Chondrocyte (in vitro differentiated cells): ENCODE measurements around the gene TEX2. TPM values are rescaled to one million over a fixed set of nuclear protein-coding genes. Genes with fewer than 3 reads are reported as not detected.
A peak's percentile ranks its signal among the peaks of the same experiment; 100 is the strongest.

Source experiments
- DNase-seq: peaks from one replicate; pipeline ENCODE4 v3.0.0; 2021; ENCODE audit warnings: mixed read lengths, low spot score
- H3K27ac Mint-ChIP-seq: one replicate; pipeline ENCODE4 v1.8.0; 2021; ENCODE audit warnings: mild to moderate bottlenecking, moderate library complexity, mixed read lengths; ENCODE audit not compliant: unreplicated experiment
- H3K27me3 Mint-ChIP-seq: 2 replicates; pipeline ENCODE4 v1.8.0; 2021; ENCODE audit warnings: low read depth, mixed read lengths
- H3K36me3 Mint-ChIP-seq: 2 replicates; pipeline ENCODE4 v1.8.0; 2021; ENCODE audit warnings: low read depth, mixed read lengths
- H3K4me1 Mint-ChIP-seq: 2 replicates; pipeline ENCODE4 v1.8.0; 2021; ENCODE audit warnings: low read depth, mild to moderate bottlenecking, mixed read lengths
- H3K4me3 Mint-ChIP-seq: one replicate; pipeline ENCODE4 v1.8.0; 2021; ENCODE audit warnings: mild to moderate bottlenecking, moderate library complexity, mixed read lengths; ENCODE audit not compliant: unreplicated experiment
- H3K9me3 Mint-ChIP-seq: 2 replicates; pipeline ENCODE4 v1.8.0; 2021; ENCODE audit warnings: low read depth, mixed read lengths
- total RNA-seq: library from RNA; stranded (reverse); gene quantifications from 3 replicates; pipeline ENCODE4 v1.2.1, GENCODE V29; 2021
- TF ChIP-seq, protein P1 (sequence below): fragments of 200-600 bp; sonication (generic); IDR thresholded peaks from 2 replicates; pipeline ENCODE4 v1.5.0; 2021; ENCODE audit warnings: antibody characterized with exemption, mild to moderate bottlenecking, moderate library complexity

The TEX2 gene
- total RNA-seq, 1 donor from 2014 or later: 47.3 TPM

- Mint-ChIP-seq H3K4me3 (peak within 1 kb of the TSS; percentile 87), H3K9me3 (no peaks in the 10 kb centered on the region), H3K27me3 (no peaks in the 10 kb centered on the region), H3K27ac (peak within 1 kb of the TSS; percentile 94), H3K4me1 (peaks cover 39% of the 10 kb centered on the region), H3K36me3 (no peaks in the 10 kb centered on the region)
- TF ChIP-seq, protein P1, sequence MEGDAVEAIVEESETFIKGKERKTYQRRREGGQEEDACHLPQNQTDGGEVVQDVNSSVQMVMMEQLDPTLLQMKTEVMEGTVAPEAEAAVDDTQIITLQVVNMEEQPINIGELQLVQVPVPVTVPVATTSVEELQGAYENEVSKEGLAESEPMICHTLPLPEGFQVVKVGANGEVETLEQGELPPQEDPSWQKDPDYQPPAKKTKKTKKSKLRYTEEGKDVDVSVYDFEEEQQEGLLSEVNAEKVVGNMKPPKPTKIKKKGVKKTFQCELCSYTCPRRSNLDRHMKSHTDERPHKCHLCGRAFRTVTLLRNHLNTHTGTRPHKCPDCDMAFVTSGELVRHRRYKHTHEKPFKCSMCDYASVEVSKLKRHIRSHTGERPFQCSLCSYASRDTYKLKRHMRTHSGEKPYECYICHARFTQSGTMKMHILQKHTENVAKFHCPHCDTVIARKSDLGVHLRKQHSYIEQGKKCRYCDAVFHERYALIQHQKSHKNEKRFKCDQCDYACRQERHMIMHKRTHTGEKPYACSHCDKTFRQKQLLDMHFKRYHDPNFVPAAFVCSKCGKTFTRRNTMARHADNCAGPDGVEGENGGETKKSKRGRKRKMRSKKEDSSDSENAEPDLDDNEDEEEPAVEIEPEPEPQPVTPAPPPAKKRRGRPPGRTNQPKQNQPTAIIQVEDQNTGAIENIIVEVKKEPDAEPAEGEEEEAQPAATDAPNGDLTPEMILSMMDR: no peak
- DNase-seq: peak; percentile 96
These were observed 133.1 kb downstream of the TEX2 start, which contains the start of gene ERN1 for GRCh38 chr17:64129765-64130558. TSS of gene ERN1 (minus strand) at chr17:64130144. CDS start at chr17:64130029, 115 bp downstream.

DNA sequence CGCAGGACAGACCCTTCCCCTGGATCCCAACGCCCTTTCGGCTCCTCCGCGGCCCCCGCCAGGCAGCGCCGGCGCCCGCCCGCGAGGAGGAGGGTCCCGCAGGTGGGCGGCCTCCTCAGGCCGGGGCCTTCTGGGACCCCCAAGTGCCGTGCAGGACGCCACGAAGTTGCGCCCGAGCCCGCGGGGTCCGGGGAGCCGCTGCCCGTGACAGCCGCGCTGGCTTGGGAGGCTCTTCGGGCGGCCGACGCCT lies 133.6 kb downstream of the TEX2 start:
- H3K9me3 Mint-ChIP-seq: no peaks in the 10 kb centered on the region
- no peaks in the 10 kb centered on the region for H3K36me3 Mint-ChIP-seq
- H3K4me1 Mint-ChIP-seq: peaks cover 39% of the 10 kb centered on the region
- H3K27me3 Mint-ChIP-seq: no peaks in the 10 kb centered on the region
- H3K27ac Mint-ChIP-seq: peak overlapping the region; percentile 94
- peak overlapping the region; percentile 87 for H3K4me3 Mint-ChIP-seq
- TF ChIP-seq, protein P1: no peak
- no peak for DNase-seq

GRCh38 chr17:64128787-64129514 lies 134.1 kb downstream of the TEX2 start:
- no peak for DNase-seq
- Mint-ChIP-seq H3K4me3 (peak overlapping the region; percentile 87), H3K27me3 (no peaks in the 10 kb centered on the region), H3K36me3 (no peaks in the 10 kb centered on the region), H3K4me1 (peaks cover 39% of the 10 kb centered on the region), H3K27ac (peak overlapping the region; percentile 94), H3K9me3 (no peaks in the 10 kb centered on the region)
- TF ChIP-seq, protein P1: no peak

DNA sequence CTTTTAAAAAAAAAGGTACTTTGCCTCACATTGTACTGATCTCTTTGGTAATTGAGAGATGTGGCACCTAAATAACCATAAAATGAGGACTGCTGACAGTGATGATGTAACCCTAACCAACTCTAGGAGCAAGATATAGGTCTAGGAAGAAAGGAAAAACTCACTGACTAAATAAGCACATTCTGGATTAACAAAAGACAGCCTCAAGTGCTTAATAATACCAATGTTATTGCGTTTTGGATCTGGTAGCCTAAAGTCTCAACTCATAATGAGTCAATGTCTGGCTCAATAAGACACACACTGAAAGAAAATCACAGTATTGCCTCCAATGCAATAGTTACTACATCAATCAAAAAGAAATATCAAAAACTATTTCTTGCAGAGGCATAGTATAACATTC lies 136.1 kb downstream of the TEX2 start:
- no peak for DNase-seq
- H3K4me1 Mint-ChIP-seq: peaks cover 46% of the 10 kb centered on the region

DNA sequence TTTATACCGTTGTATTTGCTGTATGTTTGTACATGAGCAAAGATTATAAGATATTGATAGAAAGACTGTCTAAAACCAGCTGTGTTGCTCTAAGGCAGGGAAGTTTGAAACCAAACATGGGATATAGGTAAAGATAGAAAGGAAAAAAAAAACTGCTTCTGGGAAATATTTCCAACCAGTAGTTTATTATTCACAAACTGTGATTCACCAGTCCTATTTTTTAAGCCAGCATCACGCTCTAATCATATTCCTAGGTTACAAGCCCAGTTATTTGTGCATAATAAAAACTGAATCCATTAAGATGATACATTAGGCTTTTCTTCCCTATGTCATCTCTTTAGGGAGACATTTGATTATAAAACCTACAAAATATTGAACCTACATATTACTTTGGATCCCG lies 137.1 kb downstream of the TEX2 start:
- Mint-ChIP-seq H3K4me1 (peaks cover 47% of the 10 kb centered on the region), H3K9me3 (no peaks in the 10 kb centered on the region), H3K27ac (no peak overlapping the region), H3K27me3 (no peaks in the 10 kb centered on the region), H3K4me3 (no peak overlapping the region), H3K36me3 (no peaks in the 10 kb centered on the region)
- no peak for DNase-seq
- TF ChIP-seq, protein P1: no peak

More for the DNA sequence above, 136.1 kb downstream of the TEX2 start:
- Mint-ChIP-seq H3K9me3 (no peaks in the 10 kb centered on the region), H3K4me3 (no peak overlapping the region), H3K27ac (peak overlapping the region; percentile 53), H3K36me3 (no peaks in the 10 kb centered on the region), H3K27me3 (no peaks in the 10 kb centered on the region)
- TF ChIP-seq, protein P1: no peak
